Measurements from ENCODE around the gene RBM20.

DNA sequence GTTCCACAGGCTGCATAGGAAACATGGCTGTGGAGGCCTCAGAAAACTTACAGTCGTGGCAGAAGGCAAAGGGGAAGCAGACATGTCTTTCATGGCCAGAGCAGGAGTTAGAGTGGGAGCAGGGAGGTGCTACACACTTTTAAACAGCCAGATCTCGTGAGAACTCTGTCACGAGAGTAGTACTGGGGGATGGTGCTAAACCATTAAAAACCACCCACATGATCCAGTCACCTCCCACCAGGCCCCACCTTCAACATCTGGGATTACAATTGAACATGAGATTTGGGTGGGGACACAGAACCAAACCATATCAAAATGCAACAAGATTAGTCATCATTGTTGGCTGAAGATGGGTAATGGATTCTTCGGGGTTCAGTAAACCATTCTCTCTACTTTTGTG, 162.2 kb downstream of the RBM20 start:
- TF ChIP-seq, protein P1, sequence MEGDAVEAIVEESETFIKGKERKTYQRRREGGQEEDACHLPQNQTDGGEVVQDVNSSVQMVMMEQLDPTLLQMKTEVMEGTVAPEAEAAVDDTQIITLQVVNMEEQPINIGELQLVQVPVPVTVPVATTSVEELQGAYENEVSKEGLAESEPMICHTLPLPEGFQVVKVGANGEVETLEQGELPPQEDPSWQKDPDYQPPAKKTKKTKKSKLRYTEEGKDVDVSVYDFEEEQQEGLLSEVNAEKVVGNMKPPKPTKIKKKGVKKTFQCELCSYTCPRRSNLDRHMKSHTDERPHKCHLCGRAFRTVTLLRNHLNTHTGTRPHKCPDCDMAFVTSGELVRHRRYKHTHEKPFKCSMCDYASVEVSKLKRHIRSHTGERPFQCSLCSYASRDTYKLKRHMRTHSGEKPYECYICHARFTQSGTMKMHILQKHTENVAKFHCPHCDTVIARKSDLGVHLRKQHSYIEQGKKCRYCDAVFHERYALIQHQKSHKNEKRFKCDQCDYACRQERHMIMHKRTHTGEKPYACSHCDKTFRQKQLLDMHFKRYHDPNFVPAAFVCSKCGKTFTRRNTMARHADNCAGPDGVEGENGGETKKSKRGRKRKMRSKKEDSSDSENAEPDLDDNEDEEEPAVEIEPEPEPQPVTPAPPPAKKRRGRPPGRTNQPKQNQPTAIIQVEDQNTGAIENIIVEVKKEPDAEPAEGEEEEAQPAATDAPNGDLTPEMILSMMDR (IDR thresholded peaks at IDR 0.05), result no peak
- TF ChIP-seq POLR2AphosphoS5 (IDR thresholded peaks at IDR 0.05) (no peak), EP300 (IDR thresholded peaks at IDR 0.05) (no peak)

Data from gastroesophageal sphincter (tissue), 3 donors.